HepG2 (cell line): ENCODE results near the gene GSC2. TPM values are rescaled to one million over a fixed set of nuclear protein-coding genes. Genes with fewer than 3 reads are reported as not detected.

Experiments
- ATAC-seq: fragments of 200-7000 bp; cut with Tn5 transposase; 3 replicates; pipeline ENCODE4 v1.9.1; 2020; ENCODE audit warnings: mild to moderate bottlenecking, moderate library complexity
- BruUV-seq: library from RNA; stranded (reverse); fragments of 400-500 nt; replicated peaks from 2 replicates; lab custom pipeline; 2021; lab: Mats Ljungman, UMichigan
- CTCF ChIA-PET: fragments of 300-600 bp; formaldehyde crosslinking; extraction: SDS; loops from one replicate; lab custom pipeline; 2021; ENCODE audit warnings: low total read pairs, inconsistent platforms, low intra/inter-chr PET ratio; lab: Yijun Ruan, JAX
- POLR2A ChIA-PET: fragments of 350-600 bp; sonication (Branson Sonifier 250); formaldehyde crosslinking; loops from one replicate; lab custom pipeline; 2020; ENCODE audit warnings: antibody characterized with exemption, inconsistent platforms; lab: Yijun Ruan, JAX
- DNase-seq: peaks from one replicate; pipeline ENCODE4 v3.0.0-alpha.2; 2015; ENCODE audit warnings: low spot score
- FAIRE-seq: peaks from 3 replicates; lab custom pipeline; 2011; peaks lifted over from hg19 to GRCh38; lab: Jason Lieb, UNC
- H2AFZ ChIP-seq: one replicate; pipeline ENCODE4 v1.6.1; 2011; ENCODE audit warnings: low read length, inconsistent platforms
- H3K27ac ChIP-seq: fragments of 300-600 bp; 3 replicates; pipeline ENCODE4 v1.8.0; 2011; ENCODE audit warnings: mixed run types, mild to moderate bottlenecking, mixed read lengths, low read length, inconsistent platforms; ENCODE audit not compliant: insufficient read depth; ENCODE audit errors: extremely low read length
- H3K27me3 ChIP-seq, 2 experiments: fragments of 200-600 bp in 1 of 2; 2 replicates in 1 of 2; 3 replicates in 1 of 2; pipeline versions ENCODE4 v1.6.0 to v1.8.0; 2011; ENCODE audit warnings: low read length in 2 of 2, mild to moderate bottlenecking in 2 of 2, moderate library complexity in 2 of 2, inconsistent platforms in 1 of 2; ENCODE audit not compliant: insufficient read depth in 2 of 2, control insufficient read depth in 1 of 2
- H3K36me3 ChIP-seq, 2 experiments: fragments of 200-600 bp in 1 of 2; replicated peaks in 1 of 2; 2 replicates in 1 of 2; 3 replicates in 1 of 2; pipeline versions ENCODE4 v1.5.1 to v1.8.0; 2011; ENCODE audit warnings: low read length in 2 of 2, inconsistent platforms in 1 of 2; ENCODE audit not compliant: insufficient read depth in 2 of 2, control insufficient read depth in 1 of 2
- H3K4me1 ChIP-seq: 2 replicates; pipeline ENCODE4 v1.5.1; 2012; ENCODE audit warnings: low read length, inconsistent platforms; ENCODE audit not compliant: insufficient read depth
- H3K4me2 ChIP-seq: 2 replicates; pipeline ENCODE4 v1.6.0; 2011; ENCODE audit warnings: low read depth, low read length, inconsistent platforms
- H3K4me3 ChIP-seq, 3 experiments: fragments of 200-600 bp in 1 of 3; sonication (generic), shearing (Covaris generic) in 1 of 3; replicated peaks in 1 of 3; 2 replicates each; pipeline ENCODE4 v1.5.1; 2011 to 2016; ENCODE audit warnings: low read length in 3 of 3, inconsistent platforms in 2 of 3, low read depth in 2 of 3, mild to moderate bottlenecking in 2 of 3, control low read depth in 1 of 3, mixed read lengths in 1 of 3; ENCODE audit not compliant: insufficient read depth in 1 of 3
- H3K79me2 ChIP-seq: one replicate; pipeline ENCODE4 v1.6.1; 2011; ENCODE audit warnings: low read length, inconsistent platforms; ENCODE audit not compliant: insufficient read depth
- H3K9ac ChIP-seq: 2 replicates; pipeline ENCODE4 v1.6.0; 2011; ENCODE audit warnings: mild to moderate bottlenecking, low read depth, low read length, inconsistent platforms; ENCODE audit not compliant: insufficient read depth
- H3K9me3 ChIP-seq: 2 replicates; pipeline ENCODE4 v1.5.1; 2012; ENCODE audit warnings: mild to moderate bottlenecking, low read length
- H4K20me1 ChIP-seq: 2 replicates; pipeline ENCODE4 v1.6.0; 2011; ENCODE audit warnings: inconsistent platforms, mild to moderate bottlenecking, low read length, moderate library complexity; ENCODE audit not compliant: insufficient read depth
- CBX5 ChIP-seq: sonication (generic); formaldehyde crosslinking; IDR thresholded peaks from 2 replicates; pipeline ENCODE4 v1.4.0; 2020; ENCODE audit warnings: missing genetic modification reagents, borderline replicate concordance
- PAXIP1 ChIP-seq: sonication (generic); formaldehyde crosslinking; conservative IDR thresholded peaks from 2 replicates; pipeline ENCODE4 v1.4.0; 2020; ENCODE audit warnings: mild to moderate bottlenecking, missing genetic modification reagents, moderate library complexity
- SALL1 ChIP-seq: sonication (generic); formaldehyde crosslinking; IDR thresholded peaks from 2 replicates; pipeline ENCODE4 v1.8.0; 2022; ENCODE audit warnings: mild to moderate bottlenecking, missing genetic modification reagents
- ZNF557 ChIP-seq: sonication (generic); formaldehyde crosslinking; IDR thresholded peaks from 2 replicates; pipeline ENCODE4 v1.4.0; 2020; ENCODE audit warnings: missing genetic modification reagents
- ZNF790 ChIP-seq: sonication (generic); formaldehyde crosslinking; IDR thresholded peaks from 2 replicates; pipeline ENCODE4 v1.8.0; 2022; ENCODE audit warnings: missing genetic modification reagents, mild to moderate bottlenecking, borderline replicate concordance
- WGBS: methylation state at CpG from one replicate; pipeline ENCODE4 v1.1.6; 2017; ENCODE audit warnings: low lambda C conversion rate; 5-methylcytosine and 5-hydroxymethylcytosine counted together
- in situ Hi-C: cut with HindIII; loops from 2 replicates; pipeline ENCODE4 v1.10.0; 2017; ENCODE audit warnings: low pct_unique_long_range_greater_than_20kb; ENCODE audit not compliant: extremely low pct_ligation_motif_present
- intact Hi-C: fragments of 100-400 bp; cut with micrococcal nuclease; formaldehyde crosslinking; loops from one replicate; pipeline ENCODE4 v1.10.0; 2022; ENCODE audit not compliant: unreplicated experiment
- polyA plus RNA-seq, 8 experiments: library from polyadenylated mRNA; depleted of rRNA in 3 of 8; stranded (reverse) in 7 of 8; unstranded in 1 of 8; fragments of >200 nt; fragmentation: Illumina TruSeq in 4 of 8; extraction: Trizol in 4 of 8; gene quantifications; 2 replicates each; pipeline versions ENCODE4 v1.2.1 to v1.2.3, GENCODE V29; 2011 to 2016; ENCODE audit warnings: low read depth in 4 of 8, missing spikeins in 1 of 8, mixed read lengths in 1 of 8; ENCODE audit not compliant: insufficient read depth in 1 of 8
- total RNA-seq, 5 experiments: library from RNA; depleted of rRNA; stranded (reverse); fragments of >200 nt; fragmentation: Illumina TruSeq; extraction: Trizol; gene quantifications; 2 replicates each; pipeline ENCODE4 v1.2.3, GENCODE V29; 2016; ENCODE audit warnings: low read depth in 1 of 5

GSC2 gene
- total and polyA plus RNA-seq, 2 of the 13 experiments (the other 11 are each of a cell fraction or from before 2014, with no cell fraction given) = not detected

GRCh38 chr22:19118329-19118880 is 31.7 kb downstream of the GSC2 start (continued):
- TF ChIP-seq PAXIP1 (CRISPR knock-in tag) (no peak), CBX5 (no peak), ZNF557 (CRISPR knock-in tag) (no peak), SALL1 (no peak)

DNA sequence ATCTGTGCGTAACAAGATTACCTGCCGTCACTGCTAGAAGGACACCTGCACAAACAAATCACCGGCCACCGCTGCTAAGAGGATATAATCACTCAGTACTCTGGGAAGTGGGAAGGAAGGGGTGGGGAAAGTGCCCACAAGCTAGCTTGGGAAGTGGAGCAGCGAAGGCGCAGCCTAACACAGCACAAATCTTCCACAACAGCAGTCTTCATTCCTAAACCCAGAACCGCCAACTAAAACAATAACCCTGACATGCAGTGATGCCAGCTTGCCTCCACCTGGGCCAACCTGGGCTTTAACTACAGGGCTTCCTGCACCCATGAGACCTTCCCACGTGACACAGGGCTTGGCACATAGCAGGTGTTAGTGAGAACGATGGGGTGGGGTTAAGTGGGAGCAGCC is 33.0 kb downstream of the GSC2 start:
- DNase-seq (no peak), FAIRE-seq (no peak), ATAC-seq (no peak)
- Histone ChIP-seq H3K27ac (no peak overlapping the region), H3K9ac (no peak overlapping the region), H3K4me3 (no peak overlapping the region), H3K79me2 (peaks cover 80% of the 10 kb centered on the region), H3K27me3 (no peaks in the 10 kb centered on the region; a peak in 2 of 5 replicates), H3K36me3 (peaks cover 4 to 24% of the 10 kb centered on the region in 2 experiments; a peak in 4 of 5 replicates), H3K4me2 (no peak overlapping the region), H3K4me1 (peaks cover 52% of the 10 kb centered on the region), H3K9me3 (no peaks in the 10 kb centered on the region), H4K20me1 (peaks cover 63% of the 10 kb centered on the region), H2AFZ (no peak overlapping the region)
- no TSS peak for BruUV-seq
- TF ChIP-seq ZNF790 (CRISPR knock-in tag) = no peak
- ChIA-PET CTCF (no interaction called here), POLR2A (no interaction called here)
- WGBS = 94% methylated on average over 9 of the region's 9 CpGs
- intact Hi-C loops (no loop called here), in situ Hi-C loops (no loop called here)
